Measurements from ENCODE around the gene BMP7. TPM values are rescaled to one million over a fixed set of nuclear protein-coding genes. Genes with fewer than 3 reads are reported as not detected.
"Not testable (repeated sequence)": the region's sequence is repeated elsewhere in the genome, so short reads cannot be mapped to it uniquely, and the experiment has no call there.

BMP7 gene
- total RNA-seq, 1 donor from 2014 or later: 0.10 TPM

DNA sequence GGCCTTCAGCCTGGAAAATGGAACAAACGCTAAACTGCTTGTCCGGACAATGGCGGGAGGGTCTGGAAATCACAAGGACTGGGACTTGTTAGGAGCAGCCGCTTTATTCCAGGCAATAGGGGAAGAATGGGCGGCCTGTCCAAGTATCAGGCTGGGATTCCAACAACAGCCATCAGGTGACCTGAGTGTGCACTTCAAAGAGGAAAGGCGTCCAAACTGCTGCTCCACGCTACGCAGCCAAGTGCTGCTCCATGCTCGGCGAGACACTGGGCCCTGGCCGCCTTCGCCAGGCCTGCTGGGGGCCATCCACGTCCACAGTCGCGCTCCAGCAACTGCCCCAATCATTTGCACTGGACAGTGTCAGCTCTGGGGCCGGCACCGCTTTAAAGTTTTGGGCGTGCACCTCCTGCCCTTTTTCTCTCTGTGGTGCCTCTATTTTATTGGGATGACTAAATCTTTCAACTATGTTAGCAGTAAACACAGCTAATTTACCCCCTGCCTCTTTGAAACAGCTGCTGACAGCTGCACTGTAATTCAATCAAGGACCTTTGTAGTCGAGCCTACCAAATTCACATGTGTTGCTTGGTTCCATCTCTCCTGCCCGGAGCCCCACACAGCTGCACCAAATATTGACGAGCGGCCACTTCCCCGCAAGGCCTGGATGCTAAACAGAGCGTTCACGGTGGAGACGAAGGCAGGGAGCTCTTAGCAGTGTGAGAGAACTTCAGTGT lies 98.3 kb downstream of the BMP7 start:
- no peak for DNase-seq (ENCODE audit: low read depth)

GRCh38 chr20:57167292-57167655 lies 99.2 kb downstream of the BMP7 start:
- no peak for DNase-seq (ENCODE audit: low read depth)

GRCh38 chr20:57166568-57167291 lies 99.7 kb downstream of the BMP7 start:
- DNase-seq (ENCODE audit: low read depth): no peak

DNA sequence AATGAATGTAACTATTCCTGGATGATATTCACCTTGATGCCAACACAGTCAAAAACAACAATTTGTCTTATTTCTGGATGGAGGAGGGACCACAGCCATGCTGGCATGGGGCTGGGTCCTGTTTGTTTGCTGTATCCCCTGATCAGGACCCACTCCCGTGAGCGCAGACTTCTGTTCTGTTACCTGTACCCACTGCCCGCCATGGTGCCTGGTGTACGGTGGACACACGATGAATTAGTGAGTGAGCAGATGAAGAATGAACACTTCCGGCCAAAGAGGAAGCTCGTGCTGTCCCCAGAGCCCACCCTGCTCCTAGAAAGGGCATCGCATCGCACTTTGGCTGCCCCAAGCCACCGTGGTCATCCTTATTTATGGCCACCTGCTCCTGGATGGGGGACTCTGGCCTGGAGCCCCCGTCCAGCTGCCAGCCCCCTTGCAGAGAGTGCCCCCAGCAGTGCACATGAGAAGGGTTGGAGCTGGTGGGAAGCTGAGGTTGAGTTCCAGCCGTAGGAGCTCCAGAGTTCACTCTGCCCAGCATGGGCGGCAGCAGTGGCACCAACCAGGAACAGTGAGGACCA lies 100.9 kb downstream of the BMP7 start:
- no peak for DNase-seq (ENCODE audit: low read depth)

- no peak for DNase-seq (ENCODE audit: low read depth)
Measured at GRCh38 chr20:57164872-57165271, 101.6 kb downstream of the BMP7 start.

GRCh38 chr20:57163041-57163440 lies 103.4 kb downstream of the BMP7 start:
- no peak for DNase-seq (ENCODE audit: low read depth)

DNA sequence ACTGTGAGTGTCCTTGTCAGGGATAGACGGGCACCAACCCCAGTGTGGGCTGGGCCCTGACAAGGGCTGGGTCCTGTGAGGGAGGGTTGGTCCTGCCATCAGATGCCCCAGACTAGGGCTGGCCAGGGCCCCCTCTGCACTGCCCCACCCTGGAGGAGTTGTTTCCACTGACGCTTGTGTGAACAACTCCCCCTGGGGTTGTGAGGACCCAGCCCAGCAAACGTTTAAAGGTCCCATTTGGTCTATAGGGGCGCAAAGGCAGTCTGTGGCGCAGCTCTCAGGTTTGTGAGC lies 104.1 kb downstream of the BMP7 start:
- no peak for DNase-seq (ENCODE audit: low read depth)

GRCh38 chr20:57161478-57162361 lies 104.7 kb downstream of the BMP7 start:
- no peak for DNase-seq (ENCODE audit: low read depth)

DNA sequence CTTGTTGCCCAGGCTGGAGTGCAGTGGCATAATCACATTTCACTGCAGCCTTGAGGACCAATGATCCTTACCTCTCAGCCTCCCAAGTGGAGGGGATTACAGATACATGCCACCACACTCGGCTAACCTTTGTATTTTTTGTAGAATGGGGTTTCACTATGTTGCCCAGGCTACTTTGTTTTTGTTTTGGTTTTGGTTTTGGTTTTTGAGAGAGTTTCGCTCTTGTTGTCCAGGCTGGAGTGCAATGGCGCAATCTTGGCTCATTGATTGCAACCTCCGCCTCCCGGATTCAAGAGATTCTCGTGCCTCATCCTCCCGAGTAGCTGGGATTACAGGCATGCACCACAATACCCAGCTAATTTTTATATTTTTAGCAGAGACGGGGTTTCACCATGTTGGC lies 105.5 kb downstream of the BMP7 start:
- DNase-seq (ENCODE audit: low read depth): no peak

DNA sequence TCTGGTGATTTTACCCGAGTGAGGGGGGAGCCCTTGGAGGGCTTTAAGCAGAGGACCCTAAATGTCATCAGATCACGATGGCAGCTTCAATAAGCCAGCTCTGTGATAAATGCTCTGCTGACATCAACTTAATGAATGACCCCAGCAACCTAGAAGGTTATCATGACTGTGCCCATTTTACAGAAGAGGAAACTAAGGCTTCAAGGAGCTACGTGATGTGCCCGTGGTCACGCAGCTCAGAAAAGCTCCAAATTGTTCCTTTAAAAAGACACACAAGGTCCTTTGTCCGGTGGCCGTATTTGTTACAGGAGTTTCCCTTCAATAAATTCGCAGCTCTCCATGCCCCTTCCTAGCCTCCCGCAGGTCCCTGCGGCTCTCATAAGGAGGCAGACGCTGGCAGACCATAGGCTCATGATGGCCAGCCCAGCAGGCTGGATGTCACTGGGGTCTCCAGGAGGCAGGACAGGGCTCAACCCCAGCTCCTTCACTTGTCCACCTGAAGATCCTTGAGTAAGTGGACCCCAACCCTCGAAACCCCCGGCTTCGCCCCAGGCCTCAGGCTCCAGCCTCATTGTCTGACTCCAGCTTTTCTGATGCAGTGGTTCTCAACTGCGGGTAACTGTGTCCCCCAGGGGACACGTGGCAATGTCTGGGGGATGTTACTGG lies 106.4 kb downstream of the BMP7 start:
- no peak for DNase-seq (ENCODE audit: low read depth)

DNA sequence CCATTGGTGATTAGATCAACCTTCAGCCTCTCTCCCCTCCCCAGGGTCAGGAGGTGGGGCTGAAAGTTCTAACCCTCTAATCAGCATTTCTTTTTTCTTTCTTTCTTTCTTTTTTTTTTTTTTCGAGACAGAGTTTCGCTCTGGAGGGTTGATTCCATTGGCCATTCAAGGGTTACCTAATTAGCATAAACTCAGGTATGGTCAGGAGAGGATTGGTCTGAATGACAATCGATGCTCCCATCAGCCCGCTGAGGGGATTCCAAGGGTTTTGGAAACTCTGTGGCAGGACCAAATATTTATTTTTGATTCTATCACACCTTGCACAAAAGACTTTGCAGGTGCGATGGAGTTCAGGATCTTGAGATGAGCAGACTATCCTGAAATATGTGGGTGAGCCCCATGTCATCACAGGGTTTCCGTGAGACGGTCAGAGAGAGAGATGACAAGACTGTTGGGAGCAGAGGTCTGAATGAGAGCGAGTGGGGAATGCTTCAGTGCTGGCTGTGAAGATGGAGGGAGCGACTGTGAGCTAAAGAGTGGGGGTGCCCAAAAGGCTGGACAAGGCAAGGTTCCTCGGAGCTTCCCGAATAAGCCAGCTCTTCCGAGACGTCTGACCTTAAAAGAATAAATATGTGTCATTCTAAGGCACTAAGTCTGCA lies 107.1 kb downstream of the BMP7 start:
- no peak for DNase-seq (ENCODE audit: low read depth)

DNA sequence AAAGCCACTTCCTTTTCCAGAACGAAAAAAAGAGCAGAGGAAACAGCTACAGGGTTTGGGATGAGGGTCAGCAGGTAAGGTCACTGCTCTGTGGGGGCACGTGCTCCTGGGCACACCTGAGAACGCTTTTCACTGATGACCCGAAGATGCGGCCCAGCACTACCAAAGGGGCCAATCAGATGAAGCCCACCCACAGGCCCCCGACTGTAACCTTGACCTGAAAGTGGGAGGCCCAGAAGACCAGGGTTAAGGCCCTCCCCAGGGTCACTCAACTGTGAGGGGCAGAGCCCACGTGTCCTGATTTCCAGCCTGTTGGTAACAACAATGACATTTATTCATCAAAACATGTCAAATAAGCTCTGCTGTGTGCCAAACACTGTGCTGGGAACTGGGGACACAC lies 108.0 kb downstream of the BMP7 start:
- DNase-seq (ENCODE audit: low read depth): no peak

DNA sequence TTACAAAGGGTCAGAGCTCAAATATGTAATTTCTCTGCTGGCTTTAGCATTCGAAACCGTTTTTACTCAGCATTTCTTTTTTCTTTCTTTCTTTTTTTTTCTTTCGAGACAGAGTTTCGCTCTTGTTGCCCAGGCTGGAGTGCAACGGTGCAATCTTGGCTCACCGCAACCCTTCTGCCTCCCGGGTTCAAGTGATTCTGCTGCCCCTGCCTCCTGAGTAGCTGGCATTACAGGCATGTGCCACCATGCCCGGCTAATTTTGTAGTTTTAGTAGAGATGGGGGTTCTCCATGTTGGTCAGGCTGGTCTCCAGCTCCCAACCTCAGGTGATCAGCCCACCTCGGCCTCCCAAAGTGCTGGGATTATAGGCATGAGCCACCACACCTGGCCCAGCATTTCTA lies 108.7 kb downstream of the BMP7 start:
- not testable (repeated sequence) for DNase-seq (ENCODE audit: low read depth)

- no peak for DNase-seq (ENCODE audit: low read depth)
Measured at GRCh38 chr20:57157106-57157691, 109.2 kb downstream of the BMP7 start.

DNA sequence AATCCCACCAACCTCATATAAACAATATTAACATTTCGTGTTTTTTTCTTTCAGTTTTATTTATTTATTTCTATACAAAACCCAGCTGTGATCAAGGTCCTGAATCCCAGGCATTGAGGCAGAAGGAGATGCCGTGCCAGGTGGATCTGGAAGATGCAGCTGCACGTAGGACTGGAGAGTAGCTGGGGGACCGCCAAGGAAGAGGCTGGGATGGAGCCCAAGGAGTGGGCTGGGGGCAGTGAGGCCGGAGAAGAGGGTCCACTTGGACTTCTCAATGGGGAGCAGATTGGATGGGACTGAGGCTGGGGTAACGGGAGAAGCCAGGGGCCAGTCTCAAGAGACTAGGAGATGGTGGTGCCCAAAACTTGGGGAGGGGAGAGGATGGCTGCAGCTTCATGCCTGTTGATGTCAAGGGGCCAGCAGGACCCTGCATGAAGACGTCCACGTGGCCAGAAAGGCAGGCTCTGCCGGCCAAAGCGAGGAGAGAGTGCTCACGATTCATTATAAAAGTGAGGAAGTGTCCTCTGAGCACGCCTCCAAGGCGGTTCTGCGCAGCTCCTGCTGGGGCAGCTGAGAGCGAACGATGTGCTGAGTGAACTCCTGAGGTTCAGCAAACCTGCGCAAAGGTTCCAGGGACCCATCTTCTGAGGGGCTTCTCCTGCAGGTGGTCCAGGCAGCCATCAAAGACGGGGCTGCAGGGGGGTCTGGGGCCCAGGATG lies 110.3 kb downstream of the BMP7 start:
- DNase-seq (ENCODE audit: low read depth): no peak

GRCh38 chr20:57155415-57155814 lies 111.0 kb downstream of the BMP7 start:
- no peak for DNase-seq (ENCODE audit: low read depth)

DNA sequence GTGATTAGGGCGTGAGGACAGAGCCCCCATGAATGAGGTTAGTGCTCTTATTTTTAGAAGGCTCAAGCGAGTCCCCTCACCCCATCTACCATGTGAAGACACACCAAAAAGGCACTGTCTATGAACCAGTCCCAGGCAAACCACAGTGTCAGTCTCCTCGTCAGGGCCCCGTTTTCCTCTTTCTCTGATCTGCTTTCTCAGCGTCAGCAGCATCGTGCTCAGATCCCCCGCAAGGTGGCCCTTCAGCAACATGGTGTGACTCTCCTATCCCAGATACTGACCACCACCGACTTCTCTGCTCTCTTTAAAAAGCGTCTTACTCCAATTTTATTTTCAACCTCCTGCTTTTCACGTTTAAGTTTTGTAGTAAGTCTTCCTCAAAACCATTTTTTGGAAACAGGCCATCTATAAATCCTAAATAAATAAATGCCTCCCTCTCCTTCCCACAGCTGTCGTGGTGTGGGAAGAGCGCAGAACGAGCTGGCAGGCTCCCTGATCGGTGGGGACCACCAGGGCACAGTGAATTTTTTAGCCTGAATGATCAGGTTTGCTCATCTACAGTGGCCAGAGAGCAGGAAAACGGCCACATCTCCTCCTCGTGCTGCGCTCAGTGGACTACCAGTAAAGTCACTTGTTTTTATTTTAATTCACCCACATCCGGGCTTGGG lies 113.1 kb downstream of the BMP7 start:
- no peak for DNase-seq (ENCODE audit: low read depth)

DNA sequence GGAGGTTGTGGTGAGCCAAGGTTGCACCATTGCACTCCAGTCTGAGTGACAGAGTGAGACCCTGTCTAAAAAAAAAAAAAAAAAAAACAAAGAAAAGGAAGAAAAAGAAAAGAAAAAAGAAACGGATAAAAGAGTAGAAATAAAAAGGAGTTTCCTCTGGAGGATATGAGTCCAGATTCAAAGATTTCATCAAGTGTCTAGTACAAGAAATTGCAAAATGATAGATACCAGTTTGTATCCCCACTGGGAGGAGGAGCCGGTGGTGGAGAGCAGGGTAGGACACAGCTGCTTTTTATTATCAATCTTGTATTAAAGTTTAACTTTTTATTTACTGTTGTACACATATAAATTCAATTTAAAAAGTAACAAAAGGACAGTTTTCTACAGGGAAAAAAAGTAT lies 113.9 kb downstream of the BMP7 start:
- no peak for DNase-seq (ENCODE audit: low read depth)

DNA sequence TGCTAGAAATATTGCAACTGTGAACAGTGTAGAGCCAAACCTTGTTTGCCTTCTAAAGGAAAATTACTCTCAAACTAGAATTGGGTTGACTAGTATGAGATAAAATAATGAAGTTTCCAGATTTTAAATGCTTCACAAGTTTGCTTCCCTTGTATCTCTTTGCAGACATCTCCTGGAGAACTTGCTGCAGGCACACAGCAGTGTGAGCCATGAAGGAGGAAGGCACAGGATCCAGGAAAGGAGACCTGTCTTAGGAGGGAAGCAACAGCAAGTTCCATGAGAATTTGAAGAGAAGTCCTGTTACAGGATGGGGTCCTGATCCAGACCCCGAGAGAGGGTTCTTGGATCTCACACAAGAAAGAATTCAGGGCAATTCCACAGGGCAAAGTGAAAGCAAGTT lies 115.9 kb downstream of the BMP7 start:
- DNase-seq (ENCODE audit: low read depth): no peak

- no peak for DNase-seq (ENCODE audit: low read depth)
Measured at GRCh38 chr20:57148263-57148662, 118.2 kb downstream of the BMP7 start.

All from renal cortical epithelial cell (primary cell).